GM18499 (cell line): ENCODE measurements around the gene CORO6.

Experiments
- ATAC-seq: cut with Tn5 transposase; IDR thresholded peaks from one replicate; pipeline ENCODE4 v1.9.1; 2021; ENCODE audit warnings: moderate number of reproducible peaks; ENCODE audit not compliant: insufficient read depth, unreplicated experiment

The CORO6 gene

DNA sequence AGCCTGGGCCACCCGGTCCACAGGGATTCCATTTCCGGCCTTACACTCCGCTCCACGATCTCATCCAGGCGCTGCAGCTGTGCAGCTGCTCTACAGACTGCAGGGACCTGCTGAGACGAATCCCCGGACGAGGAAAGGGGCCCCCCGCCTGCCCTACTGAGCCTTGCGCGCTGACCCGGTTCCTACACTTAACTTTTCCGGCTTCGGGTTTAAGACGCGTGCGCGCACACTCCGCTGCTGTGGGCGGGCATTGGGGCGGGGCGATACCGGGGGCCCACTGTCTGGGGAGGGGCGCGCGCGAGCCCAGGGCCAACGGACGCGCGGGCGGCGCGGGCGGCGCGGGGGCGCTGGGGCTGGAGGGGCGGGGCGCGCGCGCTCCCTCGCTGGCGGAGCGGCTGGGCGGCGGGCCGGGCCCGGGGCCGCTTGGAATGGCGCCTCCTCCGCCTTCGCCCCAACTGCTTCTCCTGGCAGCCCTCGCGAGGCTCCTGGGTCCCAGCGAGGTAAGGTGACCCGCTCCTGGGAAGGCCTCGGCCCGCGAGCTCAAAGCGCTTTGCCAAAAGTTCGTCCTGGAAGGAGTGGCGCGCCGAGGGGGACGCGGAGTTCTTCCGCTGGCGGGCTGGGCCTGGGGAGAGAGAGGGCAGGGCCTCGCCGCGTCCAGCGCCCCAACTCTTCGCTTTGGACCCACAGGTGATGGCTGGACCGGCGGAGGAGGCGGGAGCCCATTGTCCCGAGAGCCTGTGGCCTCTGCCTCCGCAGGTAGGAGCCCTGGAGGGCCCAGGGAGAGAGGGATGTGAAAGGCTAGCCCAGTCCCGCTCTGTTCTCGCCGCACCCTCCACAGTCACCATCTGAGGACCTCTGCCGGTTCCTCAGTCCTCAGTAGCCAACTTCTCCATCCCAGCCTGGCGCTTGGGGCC lies 54.1 kb downstream of the CORO6 start, which contains the start of gene TP53I13:
TSS of gene TP53I13 (plus strand) at position 371 of the 914 bp plus-strand sequence. CDS start at position 429, 58 bp downstream.
- no peak for ATAC-seq

DNA sequence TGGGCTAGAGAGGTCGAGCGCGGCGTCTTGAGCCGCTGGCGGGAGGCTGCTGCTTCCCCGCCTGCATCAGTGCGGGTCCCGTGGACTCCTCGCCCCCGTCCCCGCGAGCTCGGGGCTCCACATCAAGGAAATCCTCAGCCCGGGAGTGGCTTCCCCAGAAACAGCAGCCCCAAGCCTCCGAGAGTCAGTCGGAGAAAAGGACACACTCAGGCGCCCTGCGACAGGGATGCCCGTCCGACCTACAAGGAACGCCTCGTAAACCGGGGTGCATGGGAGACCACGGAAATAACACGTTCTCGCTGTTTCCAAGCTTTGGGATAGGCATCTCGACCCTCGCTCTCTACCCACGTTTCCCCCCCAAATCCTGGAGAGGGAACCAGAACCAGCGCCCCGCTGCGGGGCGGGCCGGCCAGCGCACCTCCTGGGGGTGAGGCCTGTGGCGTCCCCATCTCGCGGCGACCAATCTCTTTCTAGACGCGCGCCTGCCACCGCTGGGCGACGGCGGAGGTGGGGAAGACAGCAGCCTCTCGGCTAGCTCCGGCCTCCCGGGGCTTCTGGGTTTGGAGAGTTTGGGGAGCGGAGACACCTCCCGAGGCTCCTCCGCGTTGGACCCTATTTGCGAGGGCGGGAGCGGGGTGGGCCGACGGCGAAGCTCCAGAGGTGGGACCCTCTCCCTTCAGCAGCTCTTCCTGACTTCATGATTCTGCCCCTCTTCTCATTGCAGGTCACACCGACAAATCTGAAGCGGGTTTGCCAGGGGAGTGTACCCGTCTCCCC lies 55.0 kb downstream of the CORO6 start:
- ATAC-seq, result no peak

DNA sequence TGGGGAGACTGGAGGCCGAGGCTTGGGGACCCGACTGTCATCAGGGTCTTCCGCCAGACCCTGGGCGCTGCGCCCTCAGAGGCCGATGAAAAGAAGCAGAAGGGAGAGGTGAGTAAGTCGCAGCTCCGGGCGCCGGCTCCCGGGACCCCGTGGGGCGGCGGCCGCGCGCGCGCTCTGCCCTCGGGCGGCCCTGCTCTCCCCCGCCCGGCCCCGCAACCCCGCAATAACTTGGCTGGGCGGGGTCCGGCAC lies 55.5 kb downstream of the CORO6 start:
- no peak for ATAC-seq

DNA sequence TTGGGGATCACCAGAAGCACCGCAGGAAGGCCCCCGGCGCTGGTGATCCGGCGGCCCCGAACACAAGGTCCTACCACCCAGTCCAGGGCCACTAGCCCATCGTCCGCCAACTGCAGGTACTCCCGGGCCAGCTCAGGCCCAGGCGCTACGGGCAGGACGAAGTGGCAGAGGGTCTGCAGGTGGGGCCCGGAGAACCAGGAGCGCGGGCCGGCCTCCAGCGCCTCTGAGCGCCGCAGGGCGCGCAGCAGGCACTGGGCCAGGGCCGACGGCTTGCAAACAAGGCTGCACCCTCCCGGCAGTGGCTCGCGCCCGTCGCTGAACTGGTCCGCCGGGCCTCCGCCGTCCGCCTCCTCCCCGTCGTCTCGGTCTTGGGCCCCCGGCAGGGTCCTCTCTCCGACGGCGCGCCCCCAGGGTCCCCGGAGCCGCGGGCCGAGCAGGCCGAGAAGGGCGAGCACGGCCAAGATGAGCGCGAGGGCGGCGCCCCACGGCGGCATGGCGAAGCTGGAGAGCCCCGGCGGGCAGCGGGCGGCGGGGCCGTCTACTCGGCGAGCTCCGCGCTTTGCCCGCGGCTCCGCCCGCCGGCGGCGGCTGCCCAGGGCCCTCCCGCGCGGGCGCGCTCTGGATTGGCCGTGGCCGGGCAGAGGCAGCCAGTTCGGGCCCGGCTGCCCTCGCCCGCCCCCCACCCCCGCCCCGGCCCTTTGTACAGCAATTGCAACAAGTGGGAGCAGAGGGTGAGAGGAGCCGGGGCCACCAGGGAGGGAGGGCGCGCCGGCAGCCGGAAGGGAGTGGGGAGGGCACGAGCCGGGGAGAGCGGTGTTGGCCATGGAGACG lies 56.0 kb downstream of the CORO6 start, which contains the start of gene ABHD15:
TSS of gene ABHD15 (minus strand) at position 565 of the 831 bp plus-strand sequence. CDS start at position 494, 71 bp downstream.
- no peak for ATAC-seq

DNA sequence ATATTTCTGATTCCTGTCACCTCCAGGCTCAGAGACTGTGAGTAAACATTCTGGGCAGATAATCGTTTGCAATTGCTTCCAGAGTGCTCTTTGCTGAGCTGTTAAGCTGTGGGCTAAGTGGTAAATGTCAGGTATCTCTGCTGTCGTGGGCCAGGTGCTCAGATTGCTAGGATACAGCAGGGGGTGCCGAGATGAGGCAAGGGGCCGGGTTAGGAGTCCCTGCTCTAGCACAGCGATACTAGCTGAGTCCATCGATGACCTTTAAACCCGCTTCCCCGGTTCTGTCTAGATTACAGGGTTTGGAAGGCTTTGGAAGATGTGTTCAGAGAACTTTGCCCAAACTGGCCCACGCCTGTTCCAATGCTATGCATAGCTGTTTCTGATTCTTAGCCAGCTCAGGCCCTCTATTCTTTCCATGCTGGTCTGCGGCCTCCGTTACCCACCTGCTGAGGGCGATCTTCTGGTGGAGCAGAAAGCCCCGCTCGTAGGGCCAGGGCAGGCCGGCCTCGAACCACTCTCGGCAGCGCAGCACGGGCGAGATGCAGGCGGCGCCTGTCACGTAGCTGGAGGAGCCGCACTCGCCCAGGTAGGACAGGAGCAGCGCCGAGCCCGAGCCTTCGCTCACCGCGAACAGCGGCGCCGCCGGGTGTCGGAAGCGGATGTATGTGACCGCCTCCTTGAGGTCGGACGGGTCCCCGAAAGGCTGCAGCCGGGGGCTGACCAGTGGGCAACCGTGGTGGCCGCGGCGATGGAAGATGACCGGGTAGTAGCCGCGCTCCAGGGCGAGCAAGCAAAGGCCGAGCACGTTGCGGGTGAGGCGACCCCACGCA lies 56.9 kb downstream of the CORO6 start:
- no peak for ATAC-seq
